ENCODE data around the gene NOP14.
"Not testable (repeated sequence)": the region's sequence is repeated elsewhere in the genome, so short reads cannot be mapped to it uniquely, and the experiment has no call there.

Gene NOP14

GRCh38 chr4:2931512-2932301, 31.5 kb downstream of the NOP14 start:
- no peak for DNase-seq (ENCODE audit: low read depth, low spot score)

GRCh38 chr4:2930758-2931511, 32.3 kb downstream of the NOP14 start:
- DNase-seq (ENCODE audit: low read depth, low spot score): no peak

- no peak for DNase-seq (ENCODE audit: low read depth, low spot score)
Observed at GRCh38 chr4:2930135-2930757, 33.0 kb downstream of the NOP14 start.

GRCh38 chr4:2929469-2929868, 33.7 kb downstream of the NOP14 start:
- no peak for DNase-seq (ENCODE audit: low read depth, low spot score)

- no peak for DNase-seq (ENCODE audit: low read depth, low spot score)
Observed at GRCh38 chr4:2928242-2929176, 34.7 kb downstream of the NOP14 start.

GRCh38 chr4:2927696-2928075, 35.5 kb downstream of the NOP14 start:
- no peak for DNase-seq (ENCODE audit: low read depth, low spot score)

- no peak for DNase-seq (ENCODE audit: low read depth, low spot score)
Observed at GRCh38 chr4:2927016-2927695, 36.0 kb downstream of the NOP14 start.

GRCh38 chr4:2925931-2926860, 37.0 kb downstream of the NOP14 start:
- no peak for DNase-seq (ENCODE audit: low read depth, low spot score)

GRCh38 chr4:2925496-2925895, 37.7 kb downstream of the NOP14 start:
- no peak for DNase-seq (ENCODE audit: low read depth, low spot score)

- no peak for DNase-seq (ENCODE audit: low read depth, low spot score)
Observed at GRCh38 chr4:2924765-2925301, 38.4 kb downstream of the NOP14 start.

- DNase-seq (ENCODE audit: low read depth, low spot score): no peak
Observed at GRCh38 chr4:2924286-2924685, 38.9 kb downstream of the NOP14 start.

- DNase-seq (ENCODE audit: low read depth, low spot score): no peak
Observed at GRCh38 chr4:2923668-2924173, 39.5 kb downstream of the NOP14 start.

GRCh38 chr4:2923141-2923551, 40.1 kb downstream of the NOP14 start:
- DNase-seq (ENCODE audit: low read depth, low spot score): no peak

GRCh38 chr4:2922453-2923101, 40.6 kb downstream of the NOP14 start:
- not testable (repeated sequence) for DNase-seq (ENCODE audit: low read depth, low spot score)

GRCh38 chr4:2918714-2919113, 44.5 kb downstream of the NOP14 start:
- not testable (repeated sequence) for DNase-seq (ENCODE audit: low read depth, low spot score)

- not testable (repeated sequence) for DNase-seq (ENCODE audit: low read depth, low spot score)
Observed at GRCh38 chr4:2918300-2918699, 44.9 kb downstream of the NOP14 start.

- not testable (repeated sequence) for DNase-seq (ENCODE audit: low read depth, low spot score)
Observed at GRCh38 chr4:2916696-2917095, 46.5 kb downstream of the NOP14 start.

- no peak for DNase-seq (ENCODE audit: low read depth, low spot score)
Observed at GRCh38 chr4:2915789-2916188, 47.4 kb downstream of the NOP14 start.

Data from activated naive CD8-positive, alpha-beta T cell treated with anti-CD3 and anti-CD28 coated beads, Interleukin-2, amount 50 U/mL, for 16 hours (primary cell).